ENCODE results near the gene RAB31. TPM values are rescaled to one million over a fixed set of nuclear protein-coding genes. Genes with fewer than 3 reads are reported as not detected.

The RAB31 gene
- total and polyA plus RNA-seq, 2 of the 13 experiments (the other 11 are each of a cell fraction or from before 2014, with no cell fraction given): 1.1 to 1.7 TPM

- ChIA-PET CTCF (ENCODE audit: low intra/inter-chr PET ratio, low total read pairs) (no interaction called here), POLR2A (no interaction called here)
- no peak for TF ChIP-seq NAIF1 (CRISPR knock-in tag; IDR thresholded peaks at IDR 0.05; ENCODE audit: borderline replicate concordance)
- TF ChIP-seq TBX2 (CRISPR knock-in tag; IDR thresholded peaks at IDR 0.05; ENCODE audit: borderline replicate concordance): no peak
- TF ChIP-seq SMARCC2 (IDR thresholded peaks at IDR 0.05): no peak
- TF ChIP-seq NFYC (CRISPR knock-in tag; IDR thresholded peaks at IDR 0.05): no peak
- no peak for TF ChIP-seq ELK4 (CRISPR knock-in tag; IDR thresholded peaks at IDR 0.05; ENCODE audit: borderline replicate concordance)
- TF ChIP-seq ZFP90 (CRISPR knock-in tag; IDR thresholded peaks at IDR 0.05; ENCODE audit: borderline replicate concordance): no peak
- H3K79me2 ChIP-seq (ENCODE audit: insufficient read depth, low read length): no peaks in the 10 kb centered on the region
- FAIRE-seq (no peak), ATAC-seq (no peak), DNase-seq (ENCODE audit: low spot score) (no peak)
- no peak overlapping the region for H3K4me3 ChIP-seq (replicated peaks in 1 of 3; ENCODE audit: insufficient read depth in 1 of 3, low read depth in 2 of 3, low read length in 3 of 3)
- no peaks in the 10 kb centered on the region for H3K27me3 ChIP-seq (ENCODE audit: control insufficient read depth in 1 of 2, insufficient read depth in 2 of 2, low read length in 2 of 2)
- H3K9ac ChIP-seq (ENCODE audit: insufficient read depth, low read depth, low read length): no peak overlapping the region
- WGBS (ENCODE audit: low lambda C conversion rate): 92% methylated on average over 7 of the region's 7 CpGs
- no peak overlapping the region for H3K27ac ChIP-seq (ENCODE audit: extremely low read length, insufficient read depth, low read length)
- no peaks in the 10 kb centered on the region for H4K20me1 ChIP-seq (ENCODE audit: insufficient read depth, low read length)
- H3K4me1 ChIP-seq (ENCODE audit: insufficient read depth, low read length): peaks cover 37% of the 10 kb centered on the region
- intact Hi-C loops (cut with micrococcal nuclease; ENCODE audit: unreplicated experiment): no loop called here
- no TSS peak for BruUV-seq (replicated peaks)
- H3K36me3 ChIP-seq (replicated peaks in 1 of 2; ENCODE audit: control insufficient read depth in 1 of 2, insufficient read depth in 2 of 2, low read length in 2 of 2): no peaks in the 10 kb centered on the region
- no peak overlapping the region for H2AFZ ChIP-seq (ENCODE audit: low read length)
- in situ Hi-C loops (cut with HindIII; ENCODE audit: extremely low pct_ligation_motif_present, low pct_unique_long_range_greater_than_20kb): no loop called here
- H3K9me3 ChIP-seq (ENCODE audit: low read length): peaks cover 15% of the 10 kb centered on the region
- no peak overlapping the region for H3K4me2 ChIP-seq (ENCODE audit: low read depth, low read length)
Observed at GRCh38 chr18:9865764-9866490, 157.8 kb downstream of the RAB31 start.

- FAIRE-seq (no peak), ATAC-seq (no peak), DNase-seq (ENCODE audit: low spot score) (no peak)
- H3K27me3 ChIP-seq (ENCODE audit: control insufficient read depth in 1 of 2, insufficient read depth in 2 of 2, low read length in 2 of 2): no peaks in the 10 kb centered on the region
- H3K4me3 ChIP-seq (replicated peaks in 1 of 3; ENCODE audit: insufficient read depth in 1 of 3, low read depth in 2 of 3, low read length in 3 of 3): no peak overlapping the region
- H3K27ac ChIP-seq (ENCODE audit: extremely low read length, insufficient read depth, low read length): no peak overlapping the region
- no peaks in the 10 kb centered on the region for H3K36me3 ChIP-seq (replicated peaks in 1 of 2; ENCODE audit: control insufficient read depth in 1 of 2, insufficient read depth in 2 of 2, low read length in 2 of 2)
- BruUV-seq (replicated peaks): no TSS peak
- H3K4me1 ChIP-seq (ENCODE audit: insufficient read depth, low read length): peaks cover 37% of the 10 kb centered on the region
- intact Hi-C loops (cut with micrococcal nuclease; ENCODE audit: unreplicated experiment) (no loop called here), in situ Hi-C loops (cut with HindIII; ENCODE audit: extremely low pct_ligation_motif_present, low pct_unique_long_range_greater_than_20kb) (no loop called here)
- H3K79me2 ChIP-seq (ENCODE audit: insufficient read depth, low read length): no peaks in the 10 kb centered on the region
- 100% methylated on average over 1 of the region's 3 CpGs for WGBS (ENCODE audit: low lambda C conversion rate)
- no peak overlapping the region for H2AFZ ChIP-seq (ENCODE audit: low read length)
- no peak overlapping the region for H3K4me2 ChIP-seq (ENCODE audit: low read depth, low read length)
- H3K9ac ChIP-seq (ENCODE audit: insufficient read depth, low read depth, low read length): no peak overlapping the region
- ChIA-PET CTCF (ENCODE audit: low intra/inter-chr PET ratio, low total read pairs) (no interaction called here), POLR2A (no interaction called here)
- H4K20me1 ChIP-seq (ENCODE audit: insufficient read depth, low read length): no peaks in the 10 kb centered on the region
- peaks cover 15% of the 10 kb centered on the region for H3K9me3 ChIP-seq (ENCODE audit: low read length)
- TF ChIP-seq ZNF567 (CRISPR knock-in tag; IDR thresholded peaks at IDR 0.05; ENCODE audit: borderline replicate concordance) (no peak), ZNF562 (CRISPR knock-in tag; IDR thresholded peaks at IDR 0.05; ENCODE audit: borderline replicate concordance) (no peak), ZMAT5 (CRISPR knock-in tag; IDR thresholded peaks at IDR 0.05; ENCODE audit: borderline replicate concordance, low read depth) (no peak), ZBTB26 (CRISPR knock-in tag; IDR thresholded peaks at IDR 0.05; ENCODE audit: borderline replicate concordance) (no peak)
Observed at GRCh38 chr18:9866627-9867026, 158.5 kb downstream of the RAB31 start.
